Measurements from ENCODE around the gene KREMEN1.

DNA sequence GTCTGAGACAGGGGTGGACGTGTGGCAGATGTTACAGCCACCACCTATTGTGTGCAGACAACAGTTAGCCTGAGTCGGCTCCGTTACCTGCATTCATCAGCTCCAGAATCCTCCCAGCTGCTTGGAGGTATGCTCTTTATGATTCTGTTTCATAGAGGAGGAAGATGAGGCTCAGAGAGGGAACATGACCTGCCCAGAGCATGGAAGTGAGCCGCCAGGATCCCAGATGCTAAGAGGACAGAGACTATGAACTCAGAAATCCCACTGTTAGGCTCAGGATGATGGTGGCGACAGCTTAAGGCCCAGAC lies 134.4 kb downstream of the KREMEN1 start:
- TF ChIP-seq, protein P1, sequence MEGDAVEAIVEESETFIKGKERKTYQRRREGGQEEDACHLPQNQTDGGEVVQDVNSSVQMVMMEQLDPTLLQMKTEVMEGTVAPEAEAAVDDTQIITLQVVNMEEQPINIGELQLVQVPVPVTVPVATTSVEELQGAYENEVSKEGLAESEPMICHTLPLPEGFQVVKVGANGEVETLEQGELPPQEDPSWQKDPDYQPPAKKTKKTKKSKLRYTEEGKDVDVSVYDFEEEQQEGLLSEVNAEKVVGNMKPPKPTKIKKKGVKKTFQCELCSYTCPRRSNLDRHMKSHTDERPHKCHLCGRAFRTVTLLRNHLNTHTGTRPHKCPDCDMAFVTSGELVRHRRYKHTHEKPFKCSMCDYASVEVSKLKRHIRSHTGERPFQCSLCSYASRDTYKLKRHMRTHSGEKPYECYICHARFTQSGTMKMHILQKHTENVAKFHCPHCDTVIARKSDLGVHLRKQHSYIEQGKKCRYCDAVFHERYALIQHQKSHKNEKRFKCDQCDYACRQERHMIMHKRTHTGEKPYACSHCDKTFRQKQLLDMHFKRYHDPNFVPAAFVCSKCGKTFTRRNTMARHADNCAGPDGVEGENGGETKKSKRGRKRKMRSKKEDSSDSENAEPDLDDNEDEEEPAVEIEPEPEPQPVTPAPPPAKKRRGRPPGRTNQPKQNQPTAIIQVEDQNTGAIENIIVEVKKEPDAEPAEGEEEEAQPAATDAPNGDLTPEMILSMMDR (conservative IDR thresholded peaks at IDR 0.05; ENCODE audit: low read depth, low read length): no peak
- no peak for TF ChIP-seq EZH2 (IDR thresholded peaks at IDR 0.05; ENCODE audit: low read length, unreplicated experiment)

Data from PC-3 (cell line).